Coronary artery (tissue), 2 donors: ENCODE data around the gene FBXL7.

ENCODE experiments used
- DNase-seq: peaks from one replicate; pipeline ENCODE4 v3.0.0-alpha.2; 2017; ENCODE audit warnings: low spot score
- H3K27ac ChIP-seq, 2 donors: fragments of 200-600 bp; sonication (generic); one replicate each; pipeline ENCODE4 v1.5.1; 2016 to 2019
- H3K4me3 ChIP-seq: fragments of 200-600 bp; sonication (generic); 2 replicates; pipeline ENCODE4 v1.5.1; 2016; ENCODE audit warnings: mild to moderate bottlenecking, moderate library complexity
- TF ChIP-seq, protein P1 (sequence below): fragments of 200-600 bp; sonication (generic); IDR thresholded peaks from one replicate; pipeline ENCODE4 v1.5.1; 2019; ENCODE audit warnings: antibody characterized with exemption

FBXL7 gene

GRCh38 chr5:15612915-15613635, 113.1 kb downstream of the FBXL7 start:
- Histone ChIP-seq H3K27ac (no peak overlapping the region), H3K4me3 (no peak overlapping the region)
- no peak for DNase-seq
- TF ChIP-seq, protein P1, sequence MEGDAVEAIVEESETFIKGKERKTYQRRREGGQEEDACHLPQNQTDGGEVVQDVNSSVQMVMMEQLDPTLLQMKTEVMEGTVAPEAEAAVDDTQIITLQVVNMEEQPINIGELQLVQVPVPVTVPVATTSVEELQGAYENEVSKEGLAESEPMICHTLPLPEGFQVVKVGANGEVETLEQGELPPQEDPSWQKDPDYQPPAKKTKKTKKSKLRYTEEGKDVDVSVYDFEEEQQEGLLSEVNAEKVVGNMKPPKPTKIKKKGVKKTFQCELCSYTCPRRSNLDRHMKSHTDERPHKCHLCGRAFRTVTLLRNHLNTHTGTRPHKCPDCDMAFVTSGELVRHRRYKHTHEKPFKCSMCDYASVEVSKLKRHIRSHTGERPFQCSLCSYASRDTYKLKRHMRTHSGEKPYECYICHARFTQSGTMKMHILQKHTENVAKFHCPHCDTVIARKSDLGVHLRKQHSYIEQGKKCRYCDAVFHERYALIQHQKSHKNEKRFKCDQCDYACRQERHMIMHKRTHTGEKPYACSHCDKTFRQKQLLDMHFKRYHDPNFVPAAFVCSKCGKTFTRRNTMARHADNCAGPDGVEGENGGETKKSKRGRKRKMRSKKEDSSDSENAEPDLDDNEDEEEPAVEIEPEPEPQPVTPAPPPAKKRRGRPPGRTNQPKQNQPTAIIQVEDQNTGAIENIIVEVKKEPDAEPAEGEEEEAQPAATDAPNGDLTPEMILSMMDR: no peak

- DNase-seq: no peak
- Histone ChIP-seq H3K4me3 (no peak overlapping the region), H3K27ac (no peak overlapping the region)
- TF ChIP-seq, protein P1: no peak
Measured at GRCh38 chr5:15614679-15615078, 114.7 kb downstream of the FBXL7 start.

DNA sequence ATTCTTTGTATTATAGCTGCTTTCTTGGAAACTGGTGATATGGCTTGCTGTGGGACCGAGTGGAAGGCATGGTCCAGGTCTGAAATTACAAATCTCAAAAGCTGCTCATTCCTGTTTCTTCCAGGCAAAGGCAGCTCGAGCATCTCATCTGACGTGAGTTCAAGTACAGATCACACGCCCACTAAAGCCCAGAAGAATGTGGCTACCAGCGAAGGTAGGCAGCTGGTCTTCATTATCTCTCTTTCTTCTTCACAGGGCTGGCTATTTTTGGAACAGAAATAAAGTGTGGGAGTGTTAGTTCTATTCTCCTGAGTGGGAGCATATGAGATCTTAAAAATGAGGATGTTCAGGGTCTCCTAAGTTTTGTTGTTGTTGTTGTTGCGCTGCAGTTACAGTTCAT, 115.9 kb downstream of the FBXL7 start:
- no peak for DNase-seq
- H3K27ac ChIP-seq: no peak overlapping the region
- TF ChIP-seq, protein P1: no peak
- H3K4me3 ChIP-seq: no peak overlapping the region

DNA sequence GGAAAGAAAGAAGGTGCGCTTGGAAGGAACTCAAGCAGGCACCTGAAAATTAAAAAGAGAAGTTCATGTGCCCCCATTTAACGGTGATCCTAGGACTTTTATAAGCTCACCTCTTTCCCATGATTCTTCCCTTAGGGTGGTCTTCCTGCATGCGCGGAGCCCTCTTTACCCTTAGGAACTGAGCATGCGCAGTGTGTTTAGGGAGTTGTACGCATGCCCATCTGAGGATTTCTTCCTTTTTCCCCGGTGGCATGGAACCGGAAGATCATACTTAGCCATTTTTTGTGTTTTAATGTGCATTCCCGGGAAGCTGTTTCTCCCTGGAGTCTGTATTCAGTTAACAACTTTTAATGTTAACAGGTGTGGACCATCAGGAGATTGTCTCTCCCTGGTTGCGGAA, 119.0 kb downstream of the FBXL7 start:
- no peak overlapping the region for H3K4me3 ChIP-seq
- H3K27ac ChIP-seq: no peak overlapping the region
- DNase-seq: no peak
- TF ChIP-seq, protein P1: no peak

GRCh38 chr5:15620501-15620900, 120.5 kb downstream of the FBXL7 start:
- Histone ChIP-seq H3K27ac (peak overlapping the region; percentile 52 to 71), H3K4me3 (peak overlapping the region; percentile 56)
- DNase-seq: peak; percentile 77
- TF ChIP-seq, protein P1: no peak

DNA sequence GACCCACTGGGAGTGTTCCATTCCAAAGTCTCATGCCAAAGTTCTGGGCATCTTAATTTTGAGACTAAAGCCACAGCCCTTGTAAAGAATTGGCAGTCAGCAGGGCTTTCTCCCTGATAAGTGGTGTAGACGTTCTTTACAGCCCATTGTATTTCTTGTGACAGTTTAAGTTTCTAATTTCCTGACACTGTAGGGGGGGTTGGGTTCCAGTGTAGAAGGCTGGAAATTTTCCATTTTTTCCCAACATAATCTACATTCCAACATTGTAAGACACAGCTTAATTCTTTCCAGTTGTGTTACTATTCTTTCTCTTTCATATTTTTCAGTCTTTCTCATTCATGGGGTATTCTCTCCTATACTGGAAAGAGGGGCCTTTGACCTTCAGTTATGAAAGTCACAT, 121.1 kb downstream of the FBXL7 start:
- TF ChIP-seq, protein P1: no peak
- no peak for DNase-seq

GRCh38 chr5:15623794-15624193, 123.8 kb downstream of the FBXL7 start:
- H3K4me3 ChIP-seq: no peak overlapping the region
- no peak overlapping the region for H3K27ac ChIP-seq
- no peak for DNase-seq
- TF ChIP-seq, protein P1: no peak

More for the DNA sequence above, 121.1 kb downstream of the FBXL7 start:
- Histone ChIP-seq H3K4me3 (peak overlapping the region; percentile 56), H3K27ac (peak overlapping the region; percentile 52 to 71)
